Lower lobe of right lung (tissue), 2 donors: Measurements from ENCODE around the gene DNAJA1. TPM values are rescaled to one million over a fixed set of nuclear protein-coding genes. Genes with fewer than 3 reads are reported as not detected.
"Not testable (repeated sequence)": the region's sequence is repeated elsewhere in the genome, so short reads cannot be mapped to it uniquely, and the experiment has no call there.

ENCODE experiments used
- ATAC-seq, 2 donors: fragments of 200-7000 bp; cut with Tn5 transposase; one replicate each; pipeline ENCODE4 v1.9.1; 2020 to 2022; ENCODE audit warnings: mild to moderate bottlenecking in 2 of 2, moderate library complexity in 2 of 2
- DNase-seq: peaks from one replicate; pipeline ENCODE4 v3.0.0-alpha.2; 2020
- H3K27ac ChIP-seq: fragments of 200-600 bp; one replicate; pipeline ENCODE4 v1.8.0; 2022
- H3K27me3 ChIP-seq: fragments of 200-600 bp; one replicate; pipeline ENCODE4 v1.8.0; 2022; ENCODE audit warnings: low read depth
- H3K36me3 ChIP-seq: fragments of 200-600 bp; one replicate; pipeline ENCODE4 v1.8.0; 2022; ENCODE audit warnings: mild to moderate bottlenecking
- H3K4me1 ChIP-seq: fragments of 200-600 bp; one replicate; pipeline ENCODE4 v1.8.0; 2022
- H3K4me3 ChIP-seq: fragments of 200-600 bp; one replicate; pipeline ENCODE4 v1.8.0; 2022; ENCODE audit warnings: mild to moderate bottlenecking
- H3K9me3 ChIP-seq: fragments of 200-600 bp; one replicate; pipeline ENCODE4 v1.8.0; 2022
- CTCF ChIP-seq: fragments of 200-600 bp; IDR thresholded peaks from one replicate; pipeline ENCODE4 v1.8.0; 2022; ENCODE audit warnings: antibody characterized with exemption, mild to moderate bottlenecking
- intact Hi-C: fragments of 100-400 bp; cut with DNase I; formaldehyde crosslinking; loops from one replicate; pipeline ENCODE4 v1.11.0; 2022
- total RNA-seq: library from RNA; stranded (reverse); fragmentation: NEBNext Ultra II Directional; extraction: Animal tissue kit (Norgen Biotek cat#: 25700); gene quantifications from one replicate; pipeline ENCODE4 v1.2.1, GENCODE V29; 2021
- donor health status: DM: no; HTN: yes; CAD: no; lungs with severe emphysema.

Gene DNAJA1
- total RNA-seq, 1 donor from 2014 or later = 155 TPM

- Histone ChIP-seq H3K4me3 (peak within 1 kb of the TSS; percentile 88), H3K27ac (peak within 1 kb of the TSS; percentile 97), H3K36me3 (peaks cover 34% of the 10 kb centered on the region), H3K27me3 (no peaks in the 10 kb centered on the region), H3K9me3 (no peaks in the 10 kb centered on the region), H3K4me1 (peaks cover 23% of the 10 kb centered on the region)
- no peak for TF ChIP-seq CTCF
- ATAC-seq (peak; percentile 99), DNase-seq (peak; percentile 99)
- intact Hi-C loops = no loop called here
Observed at GRCh38 chr9:33076046-33077004, 51.3 kb downstream of the DNAJA1 start, which contains the start of gene SMU1. Gene SMU1, minus strand, starts transcription at chr9:33076674. Its CDS starts 66 bp downstream, at chr9:33076608.

GRCh38 chr9:33080534-33080933 lies 55.5 kb downstream of the DNAJA1 start:
- ATAC-seq = no peak
- H3K27ac ChIP-seq = peak overlapping the region; percentile 59
- intact Hi-C loops = loop anchor here (5.0 kb wide), 1 partner anchor 147 kb away; no protein-coding TSS in a partner anchor

GRCh38 chr9:33081128-33081851 lies 56.2 kb downstream of the DNAJA1 start:
- intact Hi-C loops = loop anchor here (5.0 kb wide), 1 partner anchor 146 kb away; no protein-coding TSS in a partner anchor
- H3K27me3 ChIP-seq = no peaks in the 10 kb centered on the region
- H3K36me3 ChIP-seq = no peaks in the 10 kb centered on the region
- peak overlapping the region; percentile 59 for H3K27ac ChIP-seq
- peaks cover 28% of the 10 kb centered on the region for H3K4me1 ChIP-seq
- peak; percentile 75 for TF ChIP-seq CTCF
- H3K9me3 ChIP-seq = no peaks in the 10 kb centered on the region
- DNase-seq (no peak), ATAC-seq (peak; percentile 73)
- peak overlapping the region; percentile 12 for H3K4me3 ChIP-seq

More at GRCh38 chr9:33080534-33080933, 55.5 kb downstream of the DNAJA1 start:
- no peak for TF ChIP-seq CTCF
- no peaks in the 10 kb centered on the region for H3K27me3 ChIP-seq
- no peaks in the 10 kb centered on the region for H3K9me3 ChIP-seq
- no peak overlapping the region for H3K4me3 ChIP-seq
- H3K4me1 ChIP-seq = peaks cover 34% of the 10 kb centered on the region
- H3K36me3 ChIP-seq = no peaks in the 10 kb centered on the region
- DNase-seq = no peak

- DNase-seq = no peak
- intact Hi-C loops = loop anchor here (5.0 kb wide), 1 partner anchor 145 kb away; no protein-coding TSS in a partner anchor
- ATAC-seq = no peak
- no peaks in the 10 kb centered on the region for H3K36me3 ChIP-seq
- no peaks in the 10 kb centered on the region for H3K9me3 ChIP-seq
- no peaks in the 10 kb centered on the region for H3K27me3 ChIP-seq
- H3K4me1 ChIP-seq = peaks cover 28% of the 10 kb centered on the region
- H3K4me3 ChIP-seq = no peak overlapping the region
- TF ChIP-seq CTCF = no peak
- H3K27ac ChIP-seq = peak overlapping the region; percentile 56
Observed at GRCh38 chr9:33082128-33082527, 57.1 kb downstream of the DNAJA1 start.

GRCh38 chr9:33082538-33083326 lies 57.7 kb downstream of the DNAJA1 start:
- no peak for TF ChIP-seq CTCF
- peak overlapping the region; percentile 56 for H3K27ac ChIP-seq
- H3K4me1 ChIP-seq = peaks cover 28% of the 10 kb centered on the region
- H3K9me3 ChIP-seq = no peaks in the 10 kb centered on the region
- H3K4me3 ChIP-seq = no peak overlapping the region
- ATAC-seq (peak; percentile 45 to 74), DNase-seq (peak; percentile 57)
- H3K36me3 ChIP-seq = no peaks in the 10 kb centered on the region
- intact Hi-C loops = loop anchor here (5.0 kb wide), 1 partner anchor 145 kb away; no protein-coding TSS in a partner anchor
- no peaks in the 10 kb centered on the region for H3K27me3 ChIP-seq

- DNase-seq, H3K4me3 ChIP-seq, H3K27me3 ChIP-seq, H3K27ac ChIP-seq, ATAC-seq, H3K9me3 ChIP-seq, intact Hi-C loops, H3K36me3 ChIP-seq: not testable (repeated sequence)
- peaks cover 26% of the 10 kb centered on the region for H3K4me1 ChIP-seq
Observed at GRCh38 chr9:33085672-33086071, 60.6 kb downstream of the DNAJA1 start.
